KG1 (cell line): ENCODE data around the gene AOAH.

Experiments used
- DNase-seq: peaks from one replicate; lab custom pipeline; 2025; lab: John Stamatoyannopoulos, UW

Gene AOAH

DNA sequence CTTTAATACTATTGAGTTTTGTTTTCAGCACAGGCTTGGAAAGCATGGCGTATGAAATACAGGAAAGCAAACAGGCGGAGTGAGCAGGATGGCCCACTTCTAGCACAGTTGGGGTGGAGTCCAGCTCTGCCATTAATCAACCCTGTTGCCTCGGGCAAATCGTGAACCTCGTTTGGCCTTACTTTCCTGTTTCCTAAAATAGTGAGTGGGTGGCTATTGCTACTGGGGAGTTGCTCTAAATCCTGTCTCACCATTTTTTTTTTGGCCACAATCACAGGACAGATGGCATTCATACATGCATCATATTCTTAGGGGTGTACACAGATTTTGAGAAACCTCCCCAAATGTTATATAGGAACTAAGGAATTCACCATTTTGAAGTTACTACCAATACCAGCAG is 176.9 kb downstream of the AOAH start:
- no peak for DNase-seq

DNA sequence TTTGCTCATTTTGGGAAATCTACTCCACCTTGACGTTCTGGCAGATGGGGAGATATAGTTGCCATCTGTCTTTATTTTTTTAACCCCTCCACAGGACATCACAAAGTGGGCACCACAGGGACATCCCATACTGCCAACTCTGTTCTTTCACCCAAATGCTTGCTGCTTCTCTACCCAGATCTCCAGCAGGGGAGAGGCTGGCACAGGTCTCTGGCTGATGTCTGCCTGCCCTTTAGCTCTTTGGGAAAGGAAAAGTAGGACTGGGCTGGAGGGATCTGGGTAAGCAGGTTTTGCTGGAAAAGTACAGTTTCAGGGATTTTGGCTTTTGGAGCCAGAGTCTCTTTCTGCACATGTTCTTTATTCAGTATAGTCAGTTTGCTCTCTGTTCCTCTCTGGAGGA is 178.0 kb downstream of the AOAH start:
- no peak for DNase-seq

DNA sequence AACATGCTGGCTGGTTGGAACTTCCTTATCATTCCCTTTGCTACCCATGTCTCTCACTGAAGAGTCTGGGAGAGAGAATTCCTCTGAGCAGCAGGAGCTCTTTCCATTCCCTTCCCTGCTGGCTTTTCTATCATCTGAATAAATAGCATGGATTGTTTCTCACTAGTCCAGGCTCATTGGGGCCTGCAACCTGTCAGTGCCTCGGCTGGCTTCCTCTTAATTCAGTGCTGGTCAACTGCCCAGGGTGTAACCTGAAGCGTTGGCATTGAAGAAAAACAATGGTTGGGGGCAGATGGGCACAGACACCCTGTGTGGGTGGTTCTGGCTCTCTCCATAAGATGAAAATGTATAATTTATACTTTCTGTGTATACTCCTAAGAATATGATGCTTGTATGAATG is 179.0 kb downstream of the AOAH start:
- DNase-seq = no peak

DNA sequence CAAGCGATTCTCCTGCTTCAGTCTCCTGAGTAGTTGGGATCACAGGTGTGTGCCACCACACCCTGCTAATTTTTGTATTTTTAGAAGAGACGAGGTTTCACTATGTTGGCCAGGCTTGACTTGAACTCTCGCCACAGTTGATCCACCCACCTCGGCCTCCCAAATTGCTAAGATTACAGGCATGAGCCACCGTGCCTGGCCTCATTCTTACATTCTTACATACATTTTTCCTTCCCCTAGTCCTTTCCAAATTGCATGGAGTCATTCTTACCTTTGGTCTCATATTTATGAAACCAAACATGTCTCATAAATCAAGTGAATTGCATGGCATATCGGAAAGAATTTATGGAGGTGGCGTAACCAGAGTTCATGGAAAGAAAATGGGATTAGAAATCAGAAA is 186.2 kb downstream of the AOAH start:
- no peak for DNase-seq

DNA sequence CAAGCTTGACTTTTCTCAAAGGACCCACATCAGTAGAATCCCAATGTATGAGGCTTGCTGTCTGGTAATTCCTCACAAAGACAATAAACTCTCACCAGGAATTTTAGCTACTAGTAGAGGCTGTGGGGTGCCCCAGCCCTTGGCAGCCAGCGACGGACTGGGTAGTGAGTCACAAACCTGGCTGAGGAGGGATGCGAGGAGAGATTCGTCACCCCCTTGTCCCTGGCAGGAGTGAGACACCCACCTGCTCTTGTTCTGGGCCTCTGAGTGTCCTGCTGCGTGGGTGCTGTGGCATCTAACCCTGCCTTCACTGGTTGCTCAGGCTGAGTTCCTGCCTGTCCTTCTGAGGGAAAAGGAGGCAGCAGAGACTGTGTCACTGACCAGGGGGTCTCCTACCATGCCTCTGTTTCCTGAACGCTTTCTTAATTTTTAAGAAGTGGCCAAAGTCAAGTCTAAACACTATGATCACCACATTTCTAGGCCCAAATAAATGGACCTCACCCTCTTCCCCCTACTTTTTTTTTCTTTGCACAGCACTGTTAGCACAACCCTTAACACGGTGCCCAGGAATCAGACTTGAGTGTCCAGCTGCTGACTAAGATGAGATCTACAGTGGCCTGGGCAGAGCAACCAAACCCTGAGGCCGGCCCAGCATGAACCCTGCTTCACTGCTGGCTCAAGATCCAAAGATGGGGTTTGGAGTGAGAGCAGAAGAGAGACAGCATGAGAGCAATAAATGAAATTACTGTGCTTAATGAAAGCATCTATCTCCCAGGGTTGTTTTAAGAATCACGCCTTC is 188.2 kb downstream of the AOAH start:
- no peak for DNase-seq

DNA sequence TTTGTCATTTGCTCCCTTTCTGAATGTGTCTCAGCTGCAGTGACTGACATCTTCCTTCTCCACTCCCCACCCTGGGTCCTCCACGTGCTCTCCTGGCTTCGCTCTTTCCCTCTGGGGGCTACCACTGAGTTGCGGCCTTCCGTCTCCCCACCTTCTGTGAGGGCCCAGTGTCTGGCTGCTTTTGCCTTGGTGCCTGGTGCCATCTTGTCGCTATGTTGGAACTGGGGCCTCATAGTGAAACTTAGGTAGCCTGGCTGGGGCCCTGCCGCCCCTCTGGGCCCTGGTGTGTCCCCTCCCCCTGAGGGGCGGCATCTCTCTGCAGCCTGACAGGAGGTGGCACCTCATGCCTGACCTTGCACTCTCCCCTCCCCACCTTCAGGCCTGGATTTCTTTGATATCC is 190.6 kb downstream of the AOAH start:
- no peak for DNase-seq

DNA sequence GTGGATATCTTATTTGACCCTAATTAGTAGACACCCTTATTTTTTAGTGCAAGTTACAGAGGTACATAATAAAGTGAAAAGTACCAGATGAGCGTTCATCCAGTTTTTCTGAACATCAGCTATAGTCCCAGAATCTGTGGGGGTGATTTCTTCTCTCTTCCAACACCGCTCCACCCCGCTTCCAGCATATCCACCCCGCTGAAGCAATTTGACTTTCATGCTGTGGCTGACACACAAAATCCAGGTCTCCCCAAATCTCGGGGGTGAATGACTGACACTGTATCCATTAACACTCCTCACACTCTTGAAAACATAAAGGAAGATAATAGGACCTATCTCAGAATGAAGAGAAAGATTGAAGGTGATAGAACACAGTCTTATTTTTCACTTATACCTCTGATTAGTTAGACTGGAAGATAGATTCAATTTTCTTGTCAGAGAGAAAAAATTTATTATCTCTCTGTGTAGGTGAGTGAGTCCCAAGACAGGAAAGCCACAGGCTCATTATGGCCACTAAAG is 191.3 kb downstream of the AOAH start:
- no peak for DNase-seq

DNA sequence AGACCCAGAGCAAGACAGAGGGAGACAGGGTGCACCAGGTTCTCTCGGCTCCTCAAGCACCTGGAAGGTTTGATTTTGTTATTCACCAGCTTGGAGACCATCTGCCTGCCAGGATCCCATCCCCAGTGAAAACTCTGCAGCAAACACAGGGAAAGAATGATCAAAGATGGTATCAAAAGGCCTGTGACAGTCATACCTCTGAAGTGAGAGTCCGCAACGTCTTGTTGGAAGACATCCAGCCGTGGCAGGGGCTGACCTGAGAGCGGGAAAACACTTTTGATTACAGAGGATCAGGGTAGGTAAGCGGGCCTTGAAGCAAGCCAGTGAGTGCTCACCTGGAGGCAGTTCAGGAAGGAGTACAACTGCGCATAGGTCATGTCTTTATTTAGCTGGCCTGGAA is 192.3 kb downstream of the AOAH start:
- no peak for DNase-seq

DNA sequence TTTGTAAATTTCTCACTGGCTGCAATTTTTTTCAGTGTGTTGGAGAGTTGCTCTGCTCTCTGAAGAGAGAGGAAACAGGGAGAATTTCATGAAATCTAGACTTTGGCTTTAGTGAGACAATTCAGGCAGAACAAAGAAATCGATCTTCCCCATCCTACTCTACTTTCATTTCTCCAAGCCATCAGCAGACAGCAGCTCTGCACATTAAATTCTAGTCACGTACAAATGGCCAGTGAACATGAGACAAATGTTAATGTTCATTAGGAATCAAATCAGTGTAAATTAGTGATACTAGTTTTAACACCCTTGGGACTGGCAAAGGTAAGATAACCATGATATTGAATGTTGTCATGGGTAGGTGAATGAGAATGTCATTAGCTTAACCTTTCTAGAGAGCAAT is 193.8 kb downstream of the AOAH start:
- no peak for DNase-seq

DNA sequence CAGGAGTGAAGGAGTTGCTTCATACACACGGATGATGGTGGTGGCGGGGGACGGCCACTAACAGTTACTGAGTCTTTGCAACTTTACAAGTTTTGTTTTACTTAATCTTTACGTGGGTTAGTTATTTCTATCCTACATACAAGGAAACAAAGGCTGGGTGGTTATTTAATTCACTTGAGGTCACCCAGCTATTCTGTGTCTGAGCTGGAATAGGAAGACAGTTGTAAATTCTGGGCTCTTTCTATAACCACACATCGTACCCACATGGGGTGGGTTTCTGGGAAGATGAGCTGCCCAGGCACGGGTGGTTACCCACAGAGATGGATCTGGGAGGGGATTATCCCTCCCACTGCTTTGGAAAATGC is 196.8 kb downstream of the AOAH start:
- DNase-seq = no peak

DNA sequence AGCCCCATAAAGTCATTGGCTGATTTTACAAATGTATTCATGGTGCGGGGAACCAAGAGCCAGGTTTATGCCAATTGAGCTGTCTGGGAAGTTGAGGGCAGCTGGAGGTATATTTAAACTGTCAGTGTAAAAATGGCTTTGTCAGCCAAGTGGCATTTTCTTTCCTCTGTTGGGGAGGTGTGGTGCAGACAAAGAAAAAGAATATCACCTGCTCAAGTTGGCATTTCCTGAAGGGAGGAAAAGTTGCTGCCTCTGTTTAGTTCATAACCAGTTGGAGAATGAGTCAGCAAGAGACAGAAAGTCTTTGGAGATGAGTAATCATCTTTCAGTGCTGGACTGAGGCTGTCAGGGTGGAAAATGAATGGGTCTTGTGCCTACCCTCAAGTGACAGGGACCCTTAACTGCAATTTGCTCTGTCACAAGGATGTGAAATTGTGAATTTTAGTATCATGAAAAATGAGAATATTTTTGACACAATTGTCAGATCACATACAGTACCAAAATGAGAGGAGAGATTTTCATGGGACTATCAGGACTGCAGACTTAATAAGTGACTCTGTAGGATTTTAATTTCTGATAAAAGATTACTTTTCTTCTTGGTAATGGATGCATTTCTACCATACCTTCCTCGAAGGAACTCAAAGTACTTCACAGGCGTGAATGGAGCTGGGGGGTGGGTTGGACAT is 197.3 kb downstream of the AOAH start:
- DNase-seq = no peak

DNA sequence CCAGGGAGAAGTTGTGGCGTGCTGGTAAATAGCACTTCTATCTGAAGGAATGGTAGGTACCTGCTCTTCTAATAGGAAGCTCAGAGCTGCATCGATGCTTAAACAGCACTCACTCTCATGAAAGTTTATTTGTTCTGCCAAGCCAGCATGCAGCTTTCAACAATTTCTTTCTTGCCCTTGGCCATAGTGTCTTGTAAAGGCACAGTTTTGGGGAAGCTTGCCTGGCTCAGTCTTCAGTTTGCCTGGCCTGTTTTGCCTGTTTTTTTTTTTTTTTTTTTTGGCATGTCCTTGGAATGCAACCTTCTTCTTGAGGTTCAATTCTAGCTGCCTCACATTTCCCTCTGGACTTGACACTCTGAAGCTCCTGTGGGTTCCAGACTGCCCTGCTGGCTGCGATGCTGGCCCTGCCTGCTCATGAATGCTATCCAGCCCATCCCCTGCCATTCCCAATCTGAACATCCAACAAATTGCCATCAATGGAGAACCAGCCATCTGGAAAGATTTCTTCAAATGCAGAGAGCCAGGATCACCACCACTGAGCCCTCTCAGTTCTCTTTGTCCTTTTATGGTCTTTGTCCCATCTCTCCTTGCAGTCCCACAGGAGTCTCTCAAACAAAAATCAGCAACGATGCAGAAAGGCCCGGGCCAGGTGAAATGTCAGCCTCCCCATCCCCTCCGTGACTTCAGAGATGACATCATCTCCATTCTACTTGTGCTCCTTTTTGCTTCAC is 200.8 kb downstream of the AOAH start:
- no peak for DNase-seq

DNA sequence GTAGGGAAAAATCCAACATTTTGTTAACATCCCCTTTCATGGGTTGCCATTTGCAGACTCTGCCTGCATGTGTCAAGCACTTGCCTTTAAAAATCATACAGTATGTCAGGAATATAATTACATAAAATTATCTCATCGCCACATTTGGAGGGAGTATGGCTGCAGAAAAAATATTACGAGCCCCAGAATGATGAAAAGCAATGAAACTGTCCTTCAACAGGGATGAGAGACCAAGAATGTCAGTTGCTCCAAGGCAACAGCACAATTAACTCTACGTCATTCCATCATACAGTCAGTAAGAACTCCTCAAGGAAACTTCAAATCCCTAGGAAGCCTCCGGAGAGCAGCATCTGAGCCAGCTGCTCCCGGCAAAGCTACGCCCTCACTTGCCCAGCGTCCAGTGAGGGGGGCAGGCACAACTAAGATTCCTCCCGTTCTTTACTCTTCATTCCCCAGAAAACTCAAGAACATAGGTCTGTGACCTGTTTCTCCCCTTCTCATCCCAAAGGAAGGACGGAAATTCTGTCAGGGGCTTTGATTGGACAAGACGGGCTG is 201.8 kb downstream of the AOAH start:
- DNase-seq = no peak

DNA sequence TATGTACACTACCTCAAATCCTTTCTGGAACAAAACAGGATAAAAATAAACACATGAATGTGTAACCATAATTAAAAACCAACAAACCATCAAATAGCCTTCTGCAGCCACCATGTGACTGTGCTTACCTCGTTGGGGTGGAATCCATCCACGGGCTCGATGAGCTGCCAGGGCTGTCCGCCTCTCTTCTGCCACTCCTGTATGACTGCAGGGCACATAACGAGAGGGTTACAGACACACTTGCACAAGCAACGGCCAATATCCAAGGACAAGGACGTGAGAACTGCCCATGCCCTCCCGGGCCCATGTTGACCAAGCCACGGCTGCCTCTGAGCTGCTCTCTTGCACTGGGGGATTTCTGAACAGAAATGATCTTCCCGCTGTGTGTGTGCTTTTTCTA is 202.4 kb downstream of the AOAH start:
- no peak for DNase-seq

DNA sequence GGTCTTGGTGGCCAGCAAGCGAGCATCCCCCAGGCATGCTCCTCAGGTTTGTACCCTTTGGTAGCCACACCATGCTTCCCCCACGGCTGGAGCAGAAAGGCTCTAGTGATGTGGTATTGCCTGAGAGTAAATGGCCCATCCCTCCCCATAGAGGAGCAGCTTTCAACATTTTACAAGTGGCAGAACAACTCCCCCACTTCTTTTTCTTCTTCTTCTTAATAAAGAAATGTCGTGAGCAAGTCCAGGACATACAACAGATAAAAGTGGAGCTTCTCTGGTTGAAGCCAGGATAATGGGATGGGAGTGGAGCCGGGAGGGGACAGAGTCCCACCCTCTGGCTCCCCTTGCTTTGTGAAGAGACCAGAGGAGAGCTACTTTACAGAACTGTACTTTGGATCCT is 203.2 kb downstream of the AOAH start:
- no peak for DNase-seq

DNA sequence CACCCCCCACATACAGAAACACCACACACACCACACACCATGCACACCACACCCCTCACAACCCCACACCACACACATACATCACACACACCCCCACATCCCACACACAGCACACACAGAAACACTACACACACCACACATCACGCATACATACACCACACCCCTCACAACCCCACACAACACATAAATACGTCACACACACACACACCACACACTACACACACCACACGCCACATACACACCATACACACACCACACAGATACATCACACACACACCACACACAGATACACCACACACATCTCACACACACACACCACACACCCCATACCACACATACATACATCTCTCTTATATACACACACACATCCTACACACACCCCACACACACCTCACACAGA is 208.4 kb downstream of the AOAH start:
- no peak for DNase-seq

DNA sequence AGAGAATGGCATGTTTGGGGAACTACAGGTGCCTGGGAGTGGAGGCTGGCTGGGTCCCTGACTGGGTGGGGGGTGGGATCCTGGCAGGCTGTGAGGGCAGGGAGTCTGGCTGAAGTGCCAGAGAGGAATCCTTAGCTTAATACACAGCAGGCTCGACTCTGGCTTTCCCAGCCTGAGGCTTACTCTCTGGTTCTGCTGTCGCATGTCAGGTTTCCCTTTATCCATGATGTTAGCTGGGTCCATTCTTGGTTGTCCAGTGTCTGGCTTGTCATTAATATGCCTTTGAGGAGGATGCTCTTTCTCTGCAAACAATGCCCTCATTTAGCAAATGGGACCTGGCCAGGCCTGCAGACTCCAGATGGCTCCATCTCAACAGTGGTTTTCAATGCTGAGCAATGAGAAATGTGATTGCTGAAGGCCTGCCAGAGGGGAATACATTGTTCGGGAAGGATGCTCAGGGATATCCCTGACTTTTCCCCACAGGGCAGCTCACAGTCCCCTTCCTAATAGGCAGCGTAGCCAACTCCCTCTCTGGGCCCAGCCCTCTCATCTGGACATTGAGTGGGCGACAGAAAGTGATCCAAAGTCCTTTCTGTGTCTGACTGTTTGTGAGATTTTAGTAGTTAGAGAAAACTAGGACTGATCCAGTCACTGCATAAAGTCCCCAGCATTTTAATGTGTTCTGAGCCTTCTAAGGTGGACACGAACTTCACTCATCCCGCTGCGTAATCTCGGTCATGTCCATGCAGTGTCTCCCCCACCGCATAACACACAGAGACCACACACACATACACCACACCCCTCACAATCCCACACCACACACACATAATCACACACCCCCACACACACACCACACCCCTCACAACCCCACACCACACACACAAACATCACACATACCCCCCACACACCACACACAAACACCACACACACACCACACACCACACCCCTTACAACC is 209.7 kb downstream of the AOAH start:
- DNase-seq = no peak

DNA sequence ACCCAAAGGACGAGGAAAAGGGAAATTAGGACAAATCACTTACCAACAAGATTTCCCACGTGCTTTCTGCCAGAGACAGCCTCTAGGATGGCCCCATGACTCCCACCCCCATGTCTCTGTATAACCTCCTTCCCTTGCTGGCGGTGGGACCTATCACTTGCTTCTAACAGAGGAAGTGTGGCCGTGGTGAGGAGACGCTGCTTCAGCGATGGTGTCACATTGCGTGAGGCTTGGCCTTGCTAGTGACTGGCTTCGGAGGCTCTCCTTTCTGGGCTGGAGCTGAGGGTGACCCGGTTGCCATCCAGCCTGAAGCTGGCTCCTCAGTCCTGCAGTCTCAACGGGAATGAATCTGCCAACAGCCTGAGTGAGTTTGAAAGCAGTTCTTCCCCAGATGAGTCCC is 210.9 kb downstream of the AOAH start:
- no peak for DNase-seq

DNA sequence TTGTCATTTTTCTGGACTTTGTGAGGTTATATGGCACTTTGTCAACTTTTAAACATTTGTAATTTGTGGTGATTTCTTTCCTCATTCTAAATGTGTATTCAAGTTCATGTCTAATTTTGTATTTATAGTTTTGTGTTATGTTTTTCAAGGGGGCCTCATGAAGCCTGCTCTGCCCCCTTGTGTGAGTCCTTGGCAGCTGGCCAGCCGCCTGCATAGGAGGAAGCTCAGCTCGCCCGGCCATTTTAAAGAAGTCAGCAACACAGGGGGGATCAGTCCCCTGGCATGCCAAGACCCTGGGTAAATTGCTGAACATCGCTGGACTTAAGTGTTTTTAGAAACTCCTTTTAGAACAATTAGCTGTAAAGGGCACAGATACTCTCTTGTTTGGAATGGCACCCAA is 211.7 kb downstream of the AOAH start:
- DNase-seq = no peak

DNA sequence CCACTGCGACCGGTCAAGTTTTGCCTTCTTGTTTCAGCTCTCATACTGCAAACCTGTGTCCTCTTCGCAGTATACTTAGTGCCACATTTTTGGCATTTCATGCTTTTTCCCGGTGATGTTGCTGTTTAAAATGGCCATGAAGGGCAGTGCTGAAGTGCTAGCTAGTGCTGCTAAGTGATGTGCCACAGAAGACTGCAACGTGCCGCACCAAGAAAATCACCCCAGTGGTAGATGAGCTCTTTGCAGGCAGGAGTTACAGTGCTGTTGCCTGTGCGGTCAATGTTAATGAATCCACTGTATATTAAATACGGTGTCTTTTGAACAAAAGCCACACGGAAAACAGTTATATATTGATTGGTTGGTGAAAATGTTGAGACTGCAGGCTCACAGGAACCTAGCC is 214.3 kb downstream of the AOAH start:
- DNase-seq = no peak
